Keratinocyte (primary cell): ENCODE data around the gene CASP8. TPM values are rescaled to one million over a fixed set of nuclear protein-coding genes. Genes with fewer than 3 reads are reported as not detected.

Source experiments
- DNase-seq: peaks from one replicate; pipeline ENCODE4 v3.0.0-alpha.2; 2011; ENCODE audit warnings: low read depth, missing footprints, low spot score
- FAIRE-seq: peaks from 2 replicates; lab custom pipeline; 2011; peaks lifted over from hg19 to GRCh38; lab: Jason Lieb, UNC
- H2AFZ ChIP-seq: 2 replicates; pipeline ENCODE4 v1.6.0; 2012; ENCODE audit warnings: low read length, control low read depth, inconsistent platforms; ENCODE audit not compliant: control insufficient read depth
- H3K27ac ChIP-seq: 2 replicates; pipeline ENCODE4 v1.5.1; 2011; ENCODE audit warnings: low read length; ENCODE audit not compliant: control insufficient read depth, insufficient read depth
- H3K27me3 ChIP-seq: 3 replicates; pipeline ENCODE4 v1.6.0; 2011; ENCODE audit warnings: low read length; ENCODE audit not compliant: control insufficient read depth, insufficient read depth; ENCODE audit errors: extremely low read depth
- H3K36me3 ChIP-seq, 2 experiments: 2 replicates in 1 of 2; 3 replicates in 1 of 2; pipeline ENCODE4 v1.5.1; 2011; ENCODE audit warnings: low read length in 2 of 2, mild to moderate bottlenecking in 1 of 2; ENCODE audit not compliant: control insufficient read depth in 2 of 2, insufficient read depth in 2 of 2; ENCODE audit errors: extremely low read depth in 1 of 2
- H3K4me1 ChIP-seq: 3 replicates; pipeline ENCODE4 v1.5.1; 2011; ENCODE audit warnings: low read length; ENCODE audit not compliant: control insufficient read depth, insufficient read depth; ENCODE audit errors: extremely low read depth
- H3K4me2 ChIP-seq: 3 replicates; pipeline ENCODE4 v1.6.0; 2011; ENCODE audit warnings: low read depth, low read length; ENCODE audit not compliant: control insufficient read depth, insufficient read depth; ENCODE audit errors: extremely low read depth
- H3K4me3 ChIP-seq, 3 experiments: fragments of 200-600 bp in 1 of 3; sonication (generic) in 1 of 3; 2 replicates in 2 of 3; 3 replicates in 1 of 3; pipeline ENCODE4 v1.5.1; 2011 to 2016; ENCODE audit warnings: low read length in 3 of 3, mild to moderate bottlenecking in 3 of 3, control low read depth in 2 of 3, inconsistent platforms in 1 of 3, low read depth in 1 of 3, mixed read lengths in 1 of 3, mixed run types in 1 of 3, moderate library complexity in 1 of 3; ENCODE audit not compliant: control insufficient read depth in 2 of 3, insufficient read depth in 2 of 3; ENCODE audit errors: extremely low read depth in 1 of 3
- H3K79me2 ChIP-seq: 2 replicates; pipeline ENCODE4 v1.6.0; 2012; ENCODE audit warnings: low read length; ENCODE audit not compliant: control insufficient read depth, insufficient read depth
- H3K9ac ChIP-seq: 3 replicates; pipeline ENCODE4 v1.6.0; 2011; ENCODE audit warnings: low read length; ENCODE audit not compliant: control insufficient read depth, insufficient read depth; ENCODE audit errors: extremely low read depth
- H3K9me1 ChIP-seq: 3 replicates; pipeline ENCODE4 v1.6.0; 2011; ENCODE audit warnings: low read length; ENCODE audit not compliant: control insufficient read depth, insufficient read depth; ENCODE audit errors: extremely low read depth
- H3K9me3 ChIP-seq: 2 replicates; pipeline ENCODE4 v1.5.1; 2012; ENCODE audit warnings: low read depth, low read length; ENCODE audit not compliant: control insufficient read depth
- H4K20me1 ChIP-seq: 3 replicates; pipeline ENCODE4 v1.6.0; 2011; ENCODE audit warnings: low read length; ENCODE audit not compliant: control insufficient read depth, insufficient read depth; ENCODE audit errors: extremely low read depth
- CTCF ChIP-seq, 3 experiments: IDR thresholded peaks in 1 of 3; conservative IDR thresholded peaks in 1 of 3; optimal IDR thresholded peaks in 1 of 3; 2 replicates in 2 of 3; 3 replicates in 1 of 3; pipeline versions ENCODE3 to v1.5.1; 2011; ENCODE audit warnings: low read length in 3 of 3, mild to moderate bottlenecking in 3 of 3, moderate library complexity in 2 of 3, control low read depth in 1 of 3, inconsistent platforms in 1 of 3; ENCODE audit not compliant: insufficient read depth in 2 of 3; ENCODE audit errors: extremely low read depth in 1 of 3
- EZH2 ChIP-seq: IDR thresholded peaks from one replicate; pipeline ENCODE4 v1.6.1; 2012; ENCODE audit warnings: inconsistent platforms, mild to moderate bottlenecking, low read length, moderate library complexity
- dilution Hi-C: fragments of 300-500 bp; cut with MboI; formaldehyde crosslinking; loops from one replicate; pipeline ENCODE4 v1.7.0; 2020; ENCODE audit warnings: low sequenced_read_pairs; ENCODE audit not compliant: extremely low pct_ligation_motif_present
- polyA plus RNA-seq, 5 experiments: library from polyadenylated mRNA; depleted of rRNA in 3 of 5; stranded (reverse) in 3 of 5; stranded (forward) in 1 of 5; unstranded in 1 of 5; fragments of >200 nt; gene quantifications; 1 replicate in 1 of 5; 2 replicates in 3 of 5; 3 replicates in 1 of 5; pipeline versions ENCODE4 v1.2.1 to v1.2.3, GENCODE V29; 2011 to 2012; ENCODE audit warnings: missing spikeins in 2 of 5, low read depth in 1 of 5, low replicate concordance in 1 of 5

CASP8 gene
- polyA plus RNA-seq, 1 donor (not counting 4 experiments of a cell fraction or from before 2014, with no cell fraction given) = 27.0 TPM

GRCh38 chr2:201216918-201217317, 43.4 kb upstream of the CASP8 start:
- Histone ChIP-seq H3K79me2 (no peaks in the 10 kb centered on the region), H2AFZ (no peak overlapping the region), H3K4me2 (no peak overlapping the region), H3K36me3 (no peaks in the 10 kb centered on the region), H3K4me1 (peaks cover 4% of the 10 kb centered on the region), H3K9ac (no peak overlapping the region), H4K20me1 (no peaks in the 10 kb centered on the region), H3K9me1 (no peaks in the 10 kb centered on the region), H3K27me3 (no peaks in the 10 kb centered on the region), H3K9me3 (no peaks in the 10 kb centered on the region), H3K4me3 (no peak overlapping the region), H3K27ac (no peak overlapping the region)
- FAIRE-seq (no peak), DNase-seq (no peak)
- TF ChIP-seq EZH2 (no peak), CTCF (optimal IDR thresholded peaks at IDR 0.05 in 1 of 3, IDR thresholded peaks at IDR 0.05 in 1 of 3, conservative IDR thresholded peaks at IDR 0.05 in 1 of 3; ENCODE audit: extremely low read depth in 1 of 3, insufficient read depth in 2 of 3, low read length in 3 of 3) (no peak)
- dilution Hi-C loops = no loop called here

- H4K20me1 ChIP-seq = no peaks in the 10 kb centered on the region
- H3K27ac ChIP-seq = no peak overlapping the region
- H3K4me2 ChIP-seq = no peak overlapping the region
- no peaks in the 10 kb centered on the region for H3K9me1 ChIP-seq
- no peak for DNase-seq
- no peak overlapping the region for H2AFZ ChIP-seq
- dilution Hi-C loops = no loop called here
- no peaks in the 10 kb centered on the region for H3K27me3 ChIP-seq
- no peak overlapping the region for H3K9ac ChIP-seq
- no peak overlapping the region for H3K4me3 ChIP-seq
- peaks cover 4% of the 10 kb centered on the region for H3K4me1 ChIP-seq
- H3K79me2 ChIP-seq = no peaks in the 10 kb centered on the region
- H3K36me3 ChIP-seq = no peaks in the 10 kb centered on the region
- no peaks in the 10 kb centered on the region for H3K9me3 ChIP-seq
- TF ChIP-seq EZH2 (no peak), CTCF (optimal IDR thresholded peaks at IDR 0.05 in 1 of 3, IDR thresholded peaks at IDR 0.05 in 1 of 3, conservative IDR thresholded peaks at IDR 0.05 in 1 of 3; ENCODE audit: extremely low read depth in 1 of 3, insufficient read depth in 2 of 3, low read length in 3 of 3) (no peak)
- FAIRE-seq = no peak
These were observed 41.6 kb upstream of the CASP8 start for GRCh38 chr2:201218780-201219179.
